ENCODE data around the gene ABCC10. TPM values are rescaled to one million over a fixed set of nuclear protein-coding genes. Genes with fewer than 3 reads are reported as not detected.

Gene ABCC10
- total RNA-seq, 1 donor from 2014 or later: 22.8 TPM

GRCh38 chr6:43426928-43427405 lies 374 bp upstream of the ABCC10 start:
- Histone ChIP-seq H3K4me3 (peak overlapping the region; percentile 55 to 82), H3K27me3 (no peaks in the 10 kb centered on the region), H3K9me3 (no peaks in the 10 kb centered on the region), H3K4me1 (peaks cover 24% of the 10 kb centered on the region), H3K36me3 (no peaks in the 10 kb centered on the region), H3K27ac (peak overlapping the region; percentile 82)
- no peak for TF ChIP-seq POLR2A (IDR thresholded peaks at IDR 0.05)
- no peak for TF ChIP-seq POLR2AphosphoS5 (IDR thresholded peaks at IDR 0.05; ENCODE audit: insufficient read depth in 1 of 2, low read depth in 1 of 2)
- TF ChIP-seq CTCF (IDR thresholded peaks at IDR 0.05): no peak
- no peak for DNase-seq (ENCODE audit: extremely low spot score in 2 of 2)
- intact Hi-C loops (cut with DNase I): loop anchor here (2.0 kb wide), 1 partner anchor 58 kb away; the partner anchor contains the start of gene ZNF318

DNA sequence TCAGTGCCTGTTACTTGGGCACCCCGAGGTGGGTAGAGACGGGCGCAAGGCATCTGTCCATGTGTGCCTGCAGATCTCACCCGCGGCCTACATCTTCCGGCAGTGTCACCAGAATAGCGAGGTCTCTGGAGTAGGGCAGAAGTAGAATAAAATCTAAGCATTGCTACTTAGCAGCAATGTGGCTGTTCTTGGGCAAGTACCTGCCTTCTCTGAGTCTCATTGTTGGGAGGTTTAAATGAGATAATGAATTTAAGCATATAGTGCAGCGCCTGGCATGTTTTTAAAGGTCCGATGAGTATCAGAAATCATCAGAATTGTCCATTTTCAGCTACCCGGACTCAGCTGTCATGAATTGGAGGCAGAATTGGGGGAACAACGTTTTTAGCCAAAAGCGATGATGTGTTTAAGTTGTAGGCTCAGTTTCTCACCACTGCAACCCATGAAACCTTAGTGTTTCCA lies 800 bp downstream of the ABCC10 start:
- no peaks in the 10 kb centered on the region for H3K27me3 ChIP-seq
- TF ChIP-seq POLR2AphosphoS5 (IDR thresholded peaks at IDR 0.05; ENCODE audit: insufficient read depth in 1 of 2, low read depth in 1 of 2) (no peak), POLR2A (IDR thresholded peaks at IDR 0.05) (no peak), CTCF (IDR thresholded peaks at IDR 0.05) (no peak)
- H3K27ac ChIP-seq: peak overlapping the region; percentile 82
- H3K36me3 ChIP-seq: no peaks in the 10 kb centered on the region
- no peak for DNase-seq (ENCODE audit: extremely low spot score in 2 of 2)
- intact Hi-C loops (cut with DNase I): no loop called here
- H3K4me3 ChIP-seq: peak overlapping the region; percentile 55 to 82
- H3K4me1 ChIP-seq: peaks cover 24% of the 10 kb centered on the region
- H3K9me3 ChIP-seq: no peaks in the 10 kb centered on the region

GRCh38 chr6:43428874-43429273 lies 1.5 kb downstream of the ABCC10 start:
- intact Hi-C loops (cut with DNase I): no loop called here
- peaks cover 24% of the 10 kb centered on the region for H3K4me1 ChIP-seq
- H3K36me3 ChIP-seq: no peaks in the 10 kb centered on the region
- H3K27me3 ChIP-seq: no peaks in the 10 kb centered on the region
- DNase-seq (ENCODE audit: extremely low spot score in 2 of 2): no peak
- peak overlapping the region; percentile 55 to 82 for H3K4me3 ChIP-seq
- H3K9me3 ChIP-seq: no peaks in the 10 kb centered on the region
- TF ChIP-seq CTCF (IDR thresholded peaks at IDR 0.05): no peak
- no peak for TF ChIP-seq POLR2A (IDR thresholded peaks at IDR 0.05)
- TF ChIP-seq POLR2AphosphoS5 (IDR thresholded peaks at IDR 0.05; ENCODE audit: insufficient read depth in 1 of 2, low read depth in 1 of 2): no peak
- H3K27ac ChIP-seq: peak overlapping the region; percentile 82

DNA sequence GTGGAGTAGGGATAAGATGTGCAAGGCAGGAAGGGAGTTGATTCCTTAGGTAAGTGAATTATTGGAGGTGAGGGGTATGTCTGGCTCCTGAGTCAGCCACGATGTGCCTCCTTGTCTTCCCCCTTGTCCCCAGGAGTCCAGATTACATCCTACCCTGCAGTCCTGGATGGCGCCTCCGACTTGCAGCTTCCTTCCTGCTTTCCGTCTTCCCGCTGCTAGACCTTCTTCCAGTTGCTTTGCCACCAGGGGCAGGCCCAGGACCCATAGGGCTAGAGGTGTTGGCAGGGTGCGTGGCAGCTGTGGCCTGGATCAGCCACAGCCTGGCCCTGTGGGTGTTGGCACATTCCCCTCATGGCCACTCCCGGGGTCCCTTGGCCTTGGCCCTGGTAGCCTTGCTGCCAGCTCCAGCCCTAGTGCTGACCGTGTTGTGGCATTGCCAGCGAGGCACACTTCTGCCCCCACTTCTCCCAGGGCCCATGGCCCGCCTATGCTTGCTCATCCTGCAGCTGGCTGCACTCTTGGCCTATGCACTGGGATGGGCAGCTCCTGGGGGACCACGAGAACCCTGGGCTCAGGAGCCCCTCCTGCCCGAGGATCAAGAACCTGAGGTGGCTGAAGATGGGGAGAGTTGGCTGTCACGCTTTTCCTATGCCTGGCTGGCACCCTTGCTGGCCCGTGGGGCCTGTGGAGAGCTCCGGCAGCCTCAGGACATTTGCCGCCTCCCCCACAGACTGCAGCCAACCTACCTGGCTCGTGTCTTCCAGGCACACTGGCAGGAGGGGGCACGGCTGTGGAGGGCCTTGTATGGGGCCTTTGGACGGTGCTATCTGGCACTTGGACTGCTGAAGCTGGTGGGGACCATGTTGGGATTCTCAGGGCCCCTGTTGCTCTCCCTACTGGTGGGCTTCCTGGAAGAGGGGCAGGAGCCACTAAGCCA lies 4.9 kb downstream of the ABCC10 start:
- Histone ChIP-seq H3K9me3 (no peaks in the 10 kb centered on the region), H3K27ac (no peak overlapping the region), H3K36me3 (no peaks in the 10 kb centered on the region), H3K4me1 (peaks cover 42% of the 10 kb centered on the region), H3K27me3 (no peaks in the 10 kb centered on the region), H3K4me3 (no peak overlapping the region)
- intact Hi-C loops (cut with DNase I): no loop called here
- DNase-seq (ENCODE audit: extremely low spot score in 2 of 2): no peak
- no peak for TF ChIP-seq POLR2AphosphoS5 (IDR thresholded peaks at IDR 0.05; ENCODE audit: insufficient read depth in 1 of 2, low read depth in 1 of 2)
- TF ChIP-seq CTCF (IDR thresholded peaks at IDR 0.05): no peak
- TF ChIP-seq POLR2A (IDR thresholded peaks at IDR 0.05): no peak

- TF ChIP-seq POLR2AphosphoS5 (IDR thresholded peaks at IDR 0.05; ENCODE audit: insufficient read depth in 1 of 2, low read depth in 1 of 2) (no peak), CTCF (IDR thresholded peaks at IDR 0.05) (no peak), POLR2A (IDR thresholded peaks at IDR 0.05) (no peak)
- H3K4me3 ChIP-seq: no peak overlapping the region
- DNase-seq (ENCODE audit: extremely low spot score in 2 of 2): no peak
- H3K36me3 ChIP-seq: no peaks in the 10 kb centered on the region
- no peaks in the 10 kb centered on the region for H3K27me3 ChIP-seq
- no peaks in the 10 kb centered on the region for H3K9me3 ChIP-seq
- intact Hi-C loops (cut with DNase I): no loop called here
- no peak overlapping the region for H3K27ac ChIP-seq
- peaks cover 48% of the 10 kb centered on the region for H3K4me1 ChIP-seq
Measured at GRCh38 chr6:43433148-43433547, 5.8 kb downstream of the ABCC10 start.
